HepG2 (cell line): ENCODE data around the gene SPP1. TPM values are rescaled to one million over a fixed set of nuclear protein-coding genes. Genes with fewer than 3 reads are reported as not detected.

Source experiments
- ATAC-seq: fragments of 200-7000 bp; cut with Tn5 transposase; 3 replicates; pipeline ENCODE4 v1.9.1; 2020; ENCODE audit warnings: mild to moderate bottlenecking, moderate library complexity
- BruUV-seq: library from RNA; stranded (reverse); fragments of 400-500 nt; replicated peaks from 2 replicates; lab custom pipeline; 2021; lab: Mats Ljungman, UMichigan
- CTCF ChIA-PET: fragments of 300-600 bp; formaldehyde crosslinking; extraction: SDS; loops from one replicate; lab custom pipeline; 2021; ENCODE audit warnings: low total read pairs, inconsistent platforms, low intra/inter-chr PET ratio; lab: Yijun Ruan, JAX
- POLR2A ChIA-PET: fragments of 350-600 bp; sonication (Branson Sonifier 250); formaldehyde crosslinking; loops from one replicate; lab custom pipeline; 2020; ENCODE audit warnings: antibody characterized with exemption, inconsistent platforms; lab: Yijun Ruan, JAX
- DNase-seq: peaks from one replicate; pipeline ENCODE4 v3.0.0-alpha.2; 2015; ENCODE audit warnings: low spot score
- FAIRE-seq: peaks from 3 replicates; lab custom pipeline; 2011; peaks lifted over from hg19 to GRCh38; lab: Jason Lieb, UNC
- H2AFZ ChIP-seq: one replicate; pipeline ENCODE4 v1.6.1; 2011; ENCODE audit warnings: low read length, inconsistent platforms
- H3K27ac ChIP-seq: fragments of 300-600 bp; 3 replicates; pipeline ENCODE4 v1.8.0; 2011; ENCODE audit warnings: mixed run types, mild to moderate bottlenecking, mixed read lengths, low read length, inconsistent platforms; ENCODE audit not compliant: insufficient read depth; ENCODE audit errors: extremely low read length
- H3K27me3 ChIP-seq, 2 experiments: fragments of 200-600 bp in 1 of 2; 2 replicates in 1 of 2; 3 replicates in 1 of 2; pipeline versions ENCODE4 v1.6.0 to v1.8.0; 2011; ENCODE audit warnings: low read length in 2 of 2, mild to moderate bottlenecking in 2 of 2, moderate library complexity in 2 of 2, inconsistent platforms in 1 of 2; ENCODE audit not compliant: insufficient read depth in 2 of 2, control insufficient read depth in 1 of 2
- H3K36me3 ChIP-seq, 2 experiments: fragments of 200-600 bp in 1 of 2; replicated peaks in 1 of 2; 2 replicates in 1 of 2; 3 replicates in 1 of 2; pipeline versions ENCODE4 v1.5.1 to v1.8.0; 2011; ENCODE audit warnings: low read length in 2 of 2, inconsistent platforms in 1 of 2; ENCODE audit not compliant: insufficient read depth in 2 of 2, control insufficient read depth in 1 of 2
- H3K4me1 ChIP-seq: 2 replicates; pipeline ENCODE4 v1.5.1; 2012; ENCODE audit warnings: low read length, inconsistent platforms; ENCODE audit not compliant: insufficient read depth
- H3K4me2 ChIP-seq: 2 replicates; pipeline ENCODE4 v1.6.0; 2011; ENCODE audit warnings: low read depth, low read length, inconsistent platforms
- H3K4me3 ChIP-seq, 3 experiments: fragments of 200-600 bp in 1 of 3; sonication (generic), shearing (Covaris generic) in 1 of 3; replicated peaks in 1 of 3; 2 replicates each; pipeline ENCODE4 v1.5.1; 2011 to 2016; ENCODE audit warnings: low read length in 3 of 3, inconsistent platforms in 2 of 3, low read depth in 2 of 3, mild to moderate bottlenecking in 2 of 3, control low read depth in 1 of 3, mixed read lengths in 1 of 3; ENCODE audit not compliant: insufficient read depth in 1 of 3
- H3K79me2 ChIP-seq: one replicate; pipeline ENCODE4 v1.6.1; 2011; ENCODE audit warnings: low read length, inconsistent platforms; ENCODE audit not compliant: insufficient read depth
- H3K9ac ChIP-seq: 2 replicates; pipeline ENCODE4 v1.6.0; 2011; ENCODE audit warnings: mild to moderate bottlenecking, low read depth, low read length, inconsistent platforms; ENCODE audit not compliant: insufficient read depth
- H3K9me3 ChIP-seq: 2 replicates; pipeline ENCODE4 v1.5.1; 2012; ENCODE audit warnings: mild to moderate bottlenecking, low read length
- H4K20me1 ChIP-seq: 2 replicates; pipeline ENCODE4 v1.6.0; 2011; ENCODE audit warnings: inconsistent platforms, mild to moderate bottlenecking, low read length, moderate library complexity; ENCODE audit not compliant: insufficient read depth
- CEBPB ChIP-seq: IDR thresholded peaks from 2 replicates; pipeline ENCODE4 v1.6.1; 2011; ENCODE audit warnings: low read depth, low read length, improper control_type of control experiment, borderline replicate concordance
- CEBPZ ChIP-seq: IDR thresholded peaks from 2 replicates; pipeline ENCODE4 v1.6.1; 2012; ENCODE audit warnings: low read length, improper control_type of control experiment
- EED ChIP-seq: sonication (generic); formaldehyde crosslinking; IDR thresholded peaks from 2 replicates; pipeline ENCODE4 v1.5.0; 2020; ENCODE audit warnings: mild to moderate bottlenecking, missing genetic modification reagents
- FOXP1 ChIP-seq, 2 experiments: fragments of 450-650 bp in 1 of 2; IDR thresholded peaks; 2 replicates each; pipeline ENCODE4 v1.6.1; 2017 to 2018; ENCODE audit warnings: antibody characterized with exemption in 1 of 2
- IRF9 ChIP-seq: sonication (generic); formaldehyde crosslinking; IDR thresholded peaks from 2 replicates; pipeline ENCODE4 v1.8.0; 2022; ENCODE audit warnings: missing genetic modification reagents, mild to moderate bottlenecking, borderline replicate concordance
- NCOA1 ChIP-seq: sonication (generic); formaldehyde crosslinking; IDR thresholded peaks from 2 replicates; pipeline ENCODE4 v1.9.0; 2021; ENCODE audit warnings: missing genetic modification reagents
- PCBP1 ChIP-seq: fragments of 200-400 bp; formaldehyde crosslinking; IDR thresholded peaks from 2 replicates; pipeline ENCODE4 v1.6.1; 2017; ENCODE audit warnings: mild to moderate bottlenecking, low read depth, low read length, borderline replicate concordance
- PCBP2 ChIP-seq: fragments of 200-400 bp; formaldehyde crosslinking; optimal IDR thresholded peaks from 2 replicates; pipeline ENCODE3; 2018; ENCODE audit warnings: low read length, low read depth; ENCODE audit not compliant: poor library complexity, severe bottlenecking
- SIN3A ChIP-seq: IDR thresholded peaks from 2 replicates; pipeline ENCODE4 v1.6.1; 2011; ENCODE audit warnings: low read depth, mild to moderate bottlenecking, control low read depth, low read length, borderline replicate concordance
- TFDP2 ChIP-seq: sonication (generic); formaldehyde crosslinking; IDR thresholded peaks from 2 replicates; pipeline ENCODE4 v1.4.0; 2020; ENCODE audit warnings: missing genetic modification reagents
- ZBTB49 ChIP-seq: sonication (generic); formaldehyde crosslinking; IDR thresholded peaks from 2 replicates; pipeline ENCODE4 v1.4.0; 2020; ENCODE audit warnings: missing genetic modification reagents, borderline replicate concordance
- ZNF225 ChIP-seq: sonication (generic); formaldehyde crosslinking; IDR thresholded peaks from 2 replicates; pipeline ENCODE4 v1.4.0; 2020; ENCODE audit warnings: mild to moderate bottlenecking, missing genetic modification reagents
- ZNF296 ChIP-seq: sonication (generic); formaldehyde crosslinking; conservative IDR thresholded peaks from 2 replicates; pipeline ENCODE4 v1.5.0; 2020; ENCODE audit warnings: mild to moderate bottlenecking, missing genetic modification reagents
- ZNF510 ChIP-seq: sonication (generic); formaldehyde crosslinking; IDR thresholded peaks from 2 replicates; pipeline ENCODE4 v1.4.0; 2020; ENCODE audit warnings: low read depth, mild to moderate bottlenecking, missing genetic modification reagents
- ZNF740 ChIP-seq: sonication (generic); formaldehyde crosslinking; IDR thresholded peaks from 2 replicates; pipeline ENCODE4 v1.4.0; 2020; ENCODE audit warnings: missing genetic modification reagents
- ZNF780A ChIP-seq: sonication (generic); formaldehyde crosslinking; IDR thresholded peaks from 2 replicates; pipeline ENCODE4 v1.8.0; 2022; ENCODE audit warnings: mild to moderate bottlenecking, missing genetic modification reagents, moderate library complexity
- ZNF781 ChIP-seq: sonication (generic); formaldehyde crosslinking; IDR thresholded peaks from 2 replicates; pipeline ENCODE4 v1.5.1; 2020; ENCODE audit warnings: borderline replicate concordance, mild to moderate bottlenecking, missing genetic modification reagents; ENCODE audit errors: not compliant biosample characterization
- WGBS: methylation state at CpG from one replicate; pipeline ENCODE4 v1.1.6; 2017; ENCODE audit warnings: low lambda C conversion rate; 5-methylcytosine and 5-hydroxymethylcytosine counted together
- in situ Hi-C: cut with HindIII; loops from 2 replicates; pipeline ENCODE4 v1.10.0; 2017; ENCODE audit warnings: low pct_unique_long_range_greater_than_20kb; ENCODE audit not compliant: extremely low pct_ligation_motif_present
- intact Hi-C: fragments of 100-400 bp; cut with micrococcal nuclease; formaldehyde crosslinking; loops from one replicate; pipeline ENCODE4 v1.10.0; 2022; ENCODE audit not compliant: unreplicated experiment
- polyA plus RNA-seq, 8 experiments: library from polyadenylated mRNA; depleted of rRNA in 3 of 8; stranded (reverse) in 7 of 8; unstranded in 1 of 8; fragments of >200 nt; fragmentation: Illumina TruSeq in 4 of 8; extraction: Trizol in 4 of 8; gene quantifications; 2 replicates each; pipeline versions ENCODE4 v1.2.1 to v1.2.3, GENCODE V29; 2011 to 2016; ENCODE audit warnings: low read depth in 4 of 8, missing spikeins in 1 of 8, mixed read lengths in 1 of 8; ENCODE audit not compliant: insufficient read depth in 1 of 8
- total RNA-seq, 5 experiments: library from RNA; depleted of rRNA; stranded (reverse); fragments of >200 nt; fragmentation: Illumina TruSeq; extraction: Trizol; gene quantifications; 2 replicates each; pipeline ENCODE4 v1.2.3, GENCODE V29; 2016; ENCODE audit warnings: low read depth in 1 of 5

The SPP1 gene
- total and polyA plus RNA-seq, 2 of the 13 experiments (the other 11 are each of a cell fraction or from before 2014, with no cell fraction given): 682 to 788 TPM

- ATAC-seq (peak; percentile 13), FAIRE-seq (no peak), DNase-seq (no peak)
- no peaks in the 10 kb centered on the region for H3K9me3 ChIP-seq
- no TSS peak for BruUV-seq
- H3K4me2 ChIP-seq: peak overlapping the region; percentile 82
- H3K79me2 ChIP-seq: peaks cover 12% of the 10 kb centered on the region
- H3K9ac ChIP-seq: no peak overlapping the region
- ChIA-PET POLR2A (no interaction called here), CTCF (no interaction called here)
- intact Hi-C loops (no loop called here), in situ Hi-C loops (no loop called here)
- H3K27ac ChIP-seq: no peak overlapping the region
- H3K36me3 ChIP-seq: no peaks in the 10 kb centered on the region
- peaks cover 4 to 32% of the 10 kb centered on the region in 2 experiments for H3K27me3 ChIP-seq
- H2AFZ ChIP-seq: no peak overlapping the region
- WGBS: 48% methylated on average over 7 of the region's 10 CpGs
- H3K4me1 ChIP-seq: peaks cover 41% of the 10 kb centered on the region
- H3K4me3 ChIP-seq: peak overlapping the region; percentile 70 to 84 (median 75); a peak in 5 of 6 replicates
- H4K20me1 ChIP-seq: no peaks in the 10 kb centered on the region
- TF ChIP-seq PCBP1 (no peak), CEBPB (no peak), TFDP2 (CRISPR knock-in tag) (no peak), EED (CRISPR knock-in tag) (peak; percentile 44; the same call in 1 of the 2 replicates), ZNF740 (CRISPR knock-in tag) (no peak), IRF9 (CRISPR knock-in tag) (no peak), ZNF296 (CRISPR knock-in tag) (no peak), NCOA1 (CRISPR knock-in tag) (no peak), FOXP1 (IDR thresholded peaks at IDR 0.05) (no peak), FOXP1 (CRISPR knock-in tag; IDR thresholded peaks at IDR 0.05) (no peak), ZNF225 (CRISPR knock-in tag) (no peak), ZNF781 (CRISPR knock-in tag) (peak; percentile 33), ZBTB49 (CRISPR knock-in tag) (no peak), CEBPZ (no peak), PCBP2 (no peak), ZNF780A (CRISPR knock-in tag) (no peak), ZNF510 (CRISPR knock-in tag) (no peak), SIN3A (no peak)
These were observed 31.4 kb downstream of the SPP1 start for GRCh38 chr4:88006956-88007303.
